ENCODE results near the gene CRX.
"Not testable (repeated sequence)": the region's sequence is repeated elsewhere in the genome, so short reads cannot be mapped to it uniquely, and the experiment has no call there.

Gene CRX

GRCh38 chr19:47818221-47818620, 3.5 kb upstream of the CRX start:
- intact Hi-C loops (cut with micrococcal nuclease); H3K4me3 Mint-ChIP-seq; H3K36me3 Mint-ChIP-seq (ENCODE audit: low read depth); H3K27ac Mint-ChIP-seq; H3K4me1 Mint-ChIP-seq (ENCODE audit: low read depth); H3K9me3 Mint-ChIP-seq: not testable (repeated sequence)
- H3K27me3 Mint-ChIP-seq: peaks cover 36% of the 10 kb centered on the region

- intact Hi-C loops (cut with micrococcal nuclease): no loop called here
- no peaks in the 10 kb centered on the region for H3K36me3 Mint-ChIP-seq (ENCODE audit: low read depth)
- H3K27me3 Mint-ChIP-seq: peaks cover 34% of the 10 kb centered on the region
- peaks cover 8% of the 10 kb centered on the region for H3K4me1 Mint-ChIP-seq (ENCODE audit: low read depth)
- no peak overlapping the region for H3K27ac Mint-ChIP-seq
- H3K9me3 Mint-ChIP-seq: no peaks in the 10 kb centered on the region
- no peak overlapping the region for H3K4me3 Mint-ChIP-seq
Observed at GRCh38 chr19:47819858-47820257, 1.9 kb upstream of the CRX start.

- no peaks in the 10 kb centered on the region for H3K9me3 Mint-ChIP-seq
- no peaks in the 10 kb centered on the region for H3K36me3 Mint-ChIP-seq (ENCODE audit: low read depth)
- no peak overlapping the region for H3K4me3 Mint-ChIP-seq
- H3K27ac Mint-ChIP-seq: no peak overlapping the region
- peaks cover 34% of the 10 kb centered on the region for H3K27me3 Mint-ChIP-seq
- intact Hi-C loops (cut with micrococcal nuclease): no loop called here
- peaks cover 8% of the 10 kb centered on the region for H3K4me1 Mint-ChIP-seq (ENCODE audit: low read depth)
Observed at GRCh38 chr19:47820410-47820809, 1.3 kb upstream of the CRX start.

DNA sequence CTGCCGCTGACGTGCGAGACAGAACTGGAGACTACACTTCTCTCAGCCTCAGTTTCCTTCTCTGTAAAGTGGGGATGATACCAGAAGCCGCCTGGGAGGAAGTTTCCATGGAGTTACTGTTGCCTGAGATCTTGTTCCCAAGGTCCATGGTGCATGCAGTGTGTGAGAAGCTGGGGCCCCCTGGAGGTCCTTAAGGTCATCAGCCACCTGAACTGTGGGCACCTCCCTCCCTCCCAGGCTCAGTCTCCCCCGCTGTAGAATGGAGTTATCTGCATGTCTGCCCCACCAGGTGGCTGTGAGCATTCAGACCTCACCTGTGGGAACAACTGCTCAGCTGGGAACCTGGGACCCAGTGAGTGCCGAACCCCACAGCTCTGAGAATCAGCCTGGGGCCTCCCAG, 2.7 kb downstream of the CRX start:
- intact Hi-C loops (cut with micrococcal nuclease): no loop called here
- H3K27ac Mint-ChIP-seq: no peak overlapping the region
- peaks cover 9% of the 10 kb centered on the region for H3K9me3 Mint-ChIP-seq
- peaks cover 31% of the 10 kb centered on the region for H3K27me3 Mint-ChIP-seq
- H3K4me3 Mint-ChIP-seq: no peak overlapping the region
- H3K4me1 Mint-ChIP-seq (ENCODE audit: low read depth): peaks cover 8% of the 10 kb centered on the region
- no peaks in the 10 kb centered on the region for H3K36me3 Mint-ChIP-seq (ENCODE audit: low read depth)

GRCh38 chr19:47826800-47827199, 5.1 kb downstream of the CRX start:
- H3K27ac Mint-ChIP-seq: no peak overlapping the region
- intact Hi-C loops (cut with micrococcal nuclease): no loop called here
- no peak overlapping the region for H3K4me3 Mint-ChIP-seq
- no peaks in the 10 kb centered on the region for H3K36me3 Mint-ChIP-seq (ENCODE audit: low read depth)
- H3K9me3 Mint-ChIP-seq: peaks cover 9% of the 10 kb centered on the region
- H3K4me1 Mint-ChIP-seq (ENCODE audit: low read depth): no peaks in the 10 kb centered on the region
- H3K27me3 Mint-ChIP-seq: peaks cover 11% of the 10 kb centered on the region

DNA sequence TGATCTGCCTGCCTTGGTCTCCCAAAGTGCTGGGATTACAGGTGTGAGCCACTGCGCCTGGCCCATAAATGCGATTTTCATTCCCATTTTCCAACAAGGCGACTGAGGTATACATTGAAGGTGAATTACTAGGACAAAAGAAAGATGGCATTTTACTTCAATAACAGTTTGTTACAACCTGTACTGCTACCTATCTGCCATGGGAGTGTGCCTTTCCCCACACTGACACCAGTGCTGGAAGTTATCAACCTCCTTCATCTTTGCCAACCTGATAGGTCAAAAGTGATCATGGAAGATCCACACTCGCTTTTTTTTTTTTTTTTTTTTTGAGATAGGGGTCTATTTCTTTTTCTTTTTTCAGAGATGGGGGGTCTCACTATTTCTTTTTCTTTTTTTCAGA, 11.0 kb downstream of the CRX start:
- H3K36me3 Mint-ChIP-seq (ENCODE audit: low read depth): no peaks in the 10 kb centered on the region
- intact Hi-C loops (cut with micrococcal nuclease): no loop called here
- no peak overlapping the region for H3K4me3 Mint-ChIP-seq
- H3K27me3 Mint-ChIP-seq: peaks cover 8% of the 10 kb centered on the region
- no peaks in the 10 kb centered on the region for H3K4me1 Mint-ChIP-seq (ENCODE audit: low read depth)
- no peaks in the 10 kb centered on the region for H3K9me3 Mint-ChIP-seq
- H3K27ac Mint-ChIP-seq: no peak overlapping the region

- no peaks in the 10 kb centered on the region for H3K4me1 Mint-ChIP-seq (ENCODE audit: low read depth)
Observed at GRCh38 chr19:47836038-47836437, 14.3 kb downstream of the CRX start.

DNA sequence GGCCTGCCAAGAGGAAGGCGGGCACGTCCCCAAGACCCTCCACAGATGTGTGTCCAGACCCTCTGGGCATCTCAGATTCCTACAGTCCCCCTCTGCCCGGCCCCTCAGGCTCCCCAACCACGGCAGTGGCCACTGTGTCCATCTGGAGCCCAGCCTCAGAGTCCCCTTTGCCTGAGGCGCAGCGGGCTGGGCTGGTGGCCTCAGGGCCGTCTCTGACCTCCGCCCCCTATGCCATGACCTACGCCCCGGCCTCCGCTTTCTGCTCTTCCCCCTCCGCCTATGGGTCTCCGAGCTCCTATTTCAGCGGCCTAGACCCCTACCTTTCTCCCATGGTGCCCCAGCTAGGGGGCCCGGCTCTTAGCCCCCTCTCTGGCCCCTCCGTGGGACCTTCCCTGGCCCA, 17.7 kb downstream of the CRX start:
- Mint-ChIP-seq H3K9me3 (no peaks in the 10 kb centered on the region), H3K4me3 (no peak overlapping the region), H3K4me1 (ENCODE audit: low read depth) (no peaks in the 10 kb centered on the region), H3K36me3 (ENCODE audit: low read depth) (no peaks in the 10 kb centered on the region), H3K27ac (no peak overlapping the region), H3K27me3 (peaks cover 4% of the 10 kb centered on the region)
- intact Hi-C loops (cut with micrococcal nuclease): no loop called here

More at GRCh38 chr19:47836038-47836437, 14.3 kb downstream of the CRX start:
- intact Hi-C loops (cut with micrococcal nuclease): no loop called here
- Mint-ChIP-seq H3K27me3 (peaks cover 1% of the 10 kb centered on the region), H3K9me3 (no peaks in the 10 kb centered on the region), H3K4me3 (no peak overlapping the region), H3K36me3 (ENCODE audit: low read depth) (no peaks in the 10 kb centered on the region), H3K27ac (no peak overlapping the region)

DNA sequence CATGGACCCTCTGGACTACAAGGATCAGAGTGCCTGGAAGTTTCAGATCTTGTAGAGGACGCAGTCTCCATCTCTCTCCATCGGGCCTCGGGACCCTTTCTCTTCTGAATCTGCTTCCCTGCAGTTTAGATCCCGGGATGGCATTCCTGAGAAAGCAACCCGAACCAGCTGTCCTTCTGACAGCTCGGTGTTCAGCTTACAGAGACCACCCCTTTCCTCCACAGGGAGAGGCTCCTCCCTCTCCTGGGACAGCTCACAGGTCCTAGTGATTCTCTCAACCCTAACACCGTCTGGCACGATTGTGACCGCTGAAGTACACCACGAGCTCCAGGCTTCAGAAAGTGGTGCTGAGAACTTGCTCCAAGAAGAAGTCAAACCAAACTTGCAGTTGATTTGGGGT, 18.2 kb downstream of the CRX start:
- no peaks in the 10 kb centered on the region for H3K36me3 Mint-ChIP-seq (ENCODE audit: low read depth)
- H3K9me3 Mint-ChIP-seq: no peaks in the 10 kb centered on the region
- no peak overlapping the region for H3K4me3 Mint-ChIP-seq
- peaks cover 4% of the 10 kb centered on the region for H3K27me3 Mint-ChIP-seq
- no peaks in the 10 kb centered on the region for H3K4me1 Mint-ChIP-seq (ENCODE audit: low read depth)
- intact Hi-C loops (cut with micrococcal nuclease): no loop called here
- no peak overlapping the region for H3K27ac Mint-ChIP-seq

GRCh38 chr19:47842941-47843340, 21.2 kb downstream of the CRX start:
- intact Hi-C loops (cut with micrococcal nuclease): no loop called here
- no peaks in the 10 kb centered on the region for H3K9me3 Mint-ChIP-seq
- H3K27me3 Mint-ChIP-seq: peaks cover 12% of the 10 kb centered on the region
- H3K36me3 Mint-ChIP-seq (ENCODE audit: low read depth): no peaks in the 10 kb centered on the region
- H3K27ac Mint-ChIP-seq: no peak overlapping the region
- H3K4me3 Mint-ChIP-seq: no peak overlapping the region
- H3K4me1 Mint-ChIP-seq (ENCODE audit: low read depth): no peaks in the 10 kb centered on the region

- H3K9me3 Mint-ChIP-seq: no peaks in the 10 kb centered on the region
- H3K27ac Mint-ChIP-seq: no peak overlapping the region
- H3K36me3 Mint-ChIP-seq (ENCODE audit: low read depth): no peaks in the 10 kb centered on the region
- peaks cover 49% of the 10 kb centered on the region for H3K27me3 Mint-ChIP-seq
- intact Hi-C loops (cut with micrococcal nuclease): no loop called here
- H3K4me3 Mint-ChIP-seq: no peak overlapping the region
- peaks cover 8% of the 10 kb centered on the region for H3K4me1 Mint-ChIP-seq (ENCODE audit: low read depth)
Observed at GRCh38 chr19:47848425-47848822, 26.7 kb downstream of the CRX start.

- Mint-ChIP-seq H3K4me3 (no peak overlapping the region), H3K9me3 (no peaks in the 10 kb centered on the region), H3K36me3 (ENCODE audit: low read depth) (no peaks in the 10 kb centered on the region), H3K27me3 (peaks cover 53% of the 10 kb centered on the region), H3K4me1 (ENCODE audit: low read depth) (peaks cover 8% of the 10 kb centered on the region), H3K27ac (no peak overlapping the region)
- intact Hi-C loops (cut with micrococcal nuclease): no loop called here
Observed at GRCh38 chr19:47848823-47849473, 27.2 kb downstream of the CRX start.

DNA sequence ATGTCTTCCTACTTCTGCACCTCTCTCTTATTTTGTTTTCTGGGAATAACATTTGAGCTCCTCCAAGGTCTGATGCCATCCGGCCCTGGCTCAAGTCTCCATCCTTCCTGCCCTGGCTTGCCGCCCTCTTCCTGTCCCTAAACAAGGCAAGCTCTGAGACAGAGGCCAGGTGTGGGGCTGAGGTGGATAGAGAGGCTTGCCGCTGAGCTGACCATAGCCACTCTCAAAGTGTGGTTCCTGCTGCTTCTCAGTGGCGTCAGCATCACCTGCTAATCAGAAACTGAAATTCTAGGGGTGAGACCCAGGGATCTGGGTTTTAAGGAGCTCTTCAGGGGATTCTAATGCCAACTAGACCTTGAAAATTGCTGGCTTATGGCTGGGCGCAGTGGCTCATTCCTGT, 31.3 kb downstream of the CRX start:
- Mint-ChIP-seq H3K4me1 (ENCODE audit: low read depth) (peaks cover 8% of the 10 kb centered on the region), H3K4me3 (no peak overlapping the region), H3K27ac (no peak overlapping the region), H3K36me3 (ENCODE audit: low read depth) (no peaks in the 10 kb centered on the region), H3K9me3 (no peaks in the 10 kb centered on the region), H3K27me3 (peaks cover 57% of the 10 kb centered on the region)
- intact Hi-C loops (cut with micrococcal nuclease): no loop called here

- Mint-ChIP-seq H3K4me1 (ENCODE audit: low read depth) (peaks cover 5% of the 10 kb centered on the region), H3K36me3 (ENCODE audit: low read depth) (no peaks in the 10 kb centered on the region), H3K27me3 (peaks cover 49% of the 10 kb centered on the region), H3K4me3 (no peak overlapping the region), H3K27ac (no peak overlapping the region), H3K9me3 (no peaks in the 10 kb centered on the region)
- intact Hi-C loops (cut with micrococcal nuclease): no loop called here
Observed at GRCh38 chr19:47854459-47854858, 32.7 kb downstream of the CRX start.

- H3K4me1 Mint-ChIP-seq (ENCODE audit: low read depth); H3K36me3 Mint-ChIP-seq (ENCODE audit: low read depth); H3K27ac Mint-ChIP-seq; intact Hi-C loops (cut with micrococcal nuclease); H3K9me3 Mint-ChIP-seq; H3K4me3 Mint-ChIP-seq: not testable (repeated sequence)
- peaks cover 42% of the 10 kb centered on the region for H3K27me3 Mint-ChIP-seq
Observed at GRCh38 chr19:47858231-47858630, 36.5 kb downstream of the CRX start.
